ENCODE measurements around the gene PALLD. TPM values are rescaled to one million over a fixed set of nuclear protein-coding genes. Genes with fewer than 3 reads are reported as not detected.

The PALLD gene
- total RNA-seq, 4 donors from 2014 or later = 93.3 to 214 (median 174) TPM

GRCh38 chr4:168751263-168752225 lies 254.7 kb downstream of the PALLD start:
- TF ChIP-seq EP300 (IDR thresholded peaks at IDR 0.05) (no peak), POLR2A (IDR thresholded peaks at IDR 0.05) (no peak)
- TF ChIP-seq, protein P1, sequence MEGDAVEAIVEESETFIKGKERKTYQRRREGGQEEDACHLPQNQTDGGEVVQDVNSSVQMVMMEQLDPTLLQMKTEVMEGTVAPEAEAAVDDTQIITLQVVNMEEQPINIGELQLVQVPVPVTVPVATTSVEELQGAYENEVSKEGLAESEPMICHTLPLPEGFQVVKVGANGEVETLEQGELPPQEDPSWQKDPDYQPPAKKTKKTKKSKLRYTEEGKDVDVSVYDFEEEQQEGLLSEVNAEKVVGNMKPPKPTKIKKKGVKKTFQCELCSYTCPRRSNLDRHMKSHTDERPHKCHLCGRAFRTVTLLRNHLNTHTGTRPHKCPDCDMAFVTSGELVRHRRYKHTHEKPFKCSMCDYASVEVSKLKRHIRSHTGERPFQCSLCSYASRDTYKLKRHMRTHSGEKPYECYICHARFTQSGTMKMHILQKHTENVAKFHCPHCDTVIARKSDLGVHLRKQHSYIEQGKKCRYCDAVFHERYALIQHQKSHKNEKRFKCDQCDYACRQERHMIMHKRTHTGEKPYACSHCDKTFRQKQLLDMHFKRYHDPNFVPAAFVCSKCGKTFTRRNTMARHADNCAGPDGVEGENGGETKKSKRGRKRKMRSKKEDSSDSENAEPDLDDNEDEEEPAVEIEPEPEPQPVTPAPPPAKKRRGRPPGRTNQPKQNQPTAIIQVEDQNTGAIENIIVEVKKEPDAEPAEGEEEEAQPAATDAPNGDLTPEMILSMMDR (IDR thresholded peaks at IDR 0.05) = no peak
- DNase-seq (ENCODE audit: low spot score in 2 of 2) = no peak
- H3K36me3 ChIP-seq = peaks cover 0 to 4% (median 0%) of the 10 kb centered on the region in 3 donors
- H3K9me3 ChIP-seq = no peaks in the 10 kb centered on the region
- H3K27me3 ChIP-seq = no peaks in the 10 kb centered on the region
- H3K27ac ChIP-seq = no peak overlapping the region
- H3K4me1 ChIP-seq = no peaks in the 10 kb centered on the region
- WGBS, 2 donors = 72% methylated on average over 12 of the region's 12 CpGs
- H3K4me3 ChIP-seq = no peak overlapping the region

DNA sequence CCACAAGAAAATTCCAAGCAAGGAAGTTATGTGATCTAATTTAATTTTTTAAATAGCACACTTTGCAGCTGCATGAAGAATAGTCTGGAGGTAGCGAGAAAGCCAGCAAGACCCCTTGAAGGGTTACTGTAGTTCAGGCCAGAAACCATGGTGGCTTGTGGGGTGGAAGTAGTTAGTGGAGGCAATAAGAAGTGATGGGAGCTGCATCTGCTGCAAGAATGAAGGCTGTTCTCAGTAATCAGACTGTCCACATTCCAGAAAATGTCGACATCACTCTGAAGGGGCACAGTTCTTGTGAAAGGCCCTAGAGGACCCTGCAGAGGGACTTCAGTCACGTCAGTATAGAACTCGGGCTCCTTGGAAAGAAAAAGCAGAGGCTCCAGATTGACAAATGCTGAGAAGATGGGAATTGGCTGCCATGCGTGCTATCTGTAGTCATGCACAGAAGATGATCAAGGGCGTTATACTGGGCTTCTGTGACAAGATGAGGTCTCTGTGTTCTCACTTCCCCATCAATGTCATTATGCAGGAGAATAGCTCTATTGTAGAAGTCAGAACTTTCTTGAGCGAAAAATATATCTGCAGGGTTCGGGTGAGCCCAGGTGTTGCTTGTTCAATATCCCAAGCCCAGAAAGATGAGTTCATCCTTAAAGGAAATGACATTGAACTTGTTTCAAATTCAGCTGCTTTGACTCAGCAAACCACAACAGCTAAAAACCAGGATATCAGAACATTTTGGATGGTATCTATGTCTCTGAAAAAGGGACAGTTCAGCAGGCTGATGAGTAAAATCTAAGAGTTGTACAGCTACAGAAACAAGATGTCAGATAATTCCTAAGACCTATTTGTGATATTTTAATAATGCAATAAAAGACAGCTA lies 259.0 kb downstream of the PALLD start:
- TF ChIP-seq, protein P1 (IDR thresholded peaks at IDR 0.05) = no peak
- TF ChIP-seq EP300 (IDR thresholded peaks at IDR 0.05) (no peak), POLR2A (IDR thresholded peaks at IDR 0.05) (no peak)
- H3K27me3 ChIP-seq = no peaks in the 10 kb centered on the region
- no peak for DNase-seq (ENCODE audit: low spot score in 2 of 2)
- H3K9me3 ChIP-seq = no peaks in the 10 kb centered on the region
- H3K36me3 ChIP-seq = no peaks in the 10 kb centered on the region
- no peak overlapping the region for H3K27ac ChIP-seq
- peaks cover 0 to 6% (median 0%) of the 10 kb centered on the region in 4 donors for H3K4me1 ChIP-seq
- no peak overlapping the region for H3K4me3 ChIP-seq
- 82 to 85% methylated on average over 8 of the region's 8 CpGs for WGBS, 2 donors

DNA sequence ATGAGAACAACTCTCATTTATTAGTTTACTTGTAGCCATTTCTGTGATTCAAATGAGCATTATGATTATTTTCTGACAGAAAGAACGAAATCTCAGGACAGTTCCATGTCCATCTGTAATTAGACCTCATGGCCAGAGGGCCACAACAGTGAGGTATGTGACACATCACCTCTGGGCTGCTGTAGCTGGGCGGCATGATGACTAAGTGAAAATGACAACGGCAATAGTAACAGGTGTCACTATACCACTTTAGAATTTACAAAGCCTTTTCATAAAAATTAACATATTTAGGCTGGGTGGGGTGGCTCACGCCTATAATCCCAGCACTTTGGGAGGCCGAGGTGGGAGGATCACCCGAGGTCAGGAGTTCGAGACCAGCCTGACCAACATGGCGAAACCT lies 260.6 kb downstream of the PALLD start:
- Histone ChIP-seq H3K9me3 (no peaks in the 10 kb centered on the region), H3K27ac (no peak overlapping the region), H3K27me3 (no peaks in the 10 kb centered on the region), H3K36me3 (no peaks in the 10 kb centered on the region), H3K4me1 (peaks cover 0 to 6% (median 0%) of the 10 kb centered on the region in 4 donors), H3K4me3 (no peak overlapping the region)
- DNase-seq (ENCODE audit: low spot score in 2 of 2) = no peak
- TF ChIP-seq EP300 (IDR thresholded peaks at IDR 0.05) (no peak), POLR2A (IDR thresholded peaks at IDR 0.05) (no peak)
- TF ChIP-seq, protein P1 (IDR thresholded peaks at IDR 0.05) = no peak
- 91 to 98% methylated on average over 8 of the region's 8 CpGs for WGBS, 2 donors

- H3K27ac ChIP-seq = peak overlapping the region in 2 of 4 donors; percentile 19 to 29
- no peak overlapping the region for H3K4me3 ChIP-seq
- TF ChIP-seq POLR2A (IDR thresholded peaks at IDR 0.05) (no peak), EP300 (IDR thresholded peaks at IDR 0.05) (no peak)
- TF ChIP-seq, protein P1 (IDR thresholded peaks at IDR 0.05) = no peak
- no peak for DNase-seq (ENCODE audit: low spot score in 2 of 2)
- H3K27me3 ChIP-seq = no peaks in the 10 kb centered on the region
- no peaks in the 10 kb centered on the region for H3K9me3 ChIP-seq
- no peaks in the 10 kb centered on the region for H3K36me3 ChIP-seq
- 41 to 49% methylated on average over 4 of the region's 4 CpGs for WGBS, 2 donors
- H3K4me1 ChIP-seq = peaks cover 0 to 6% (median 0%) of the 10 kb centered on the region in 4 donors
Observed at GRCh38 chr4:168758351-168758876, 261.6 kb downstream of the PALLD start.
